ENCODE data around the gene ADAM8.

The ADAM8 gene

DNA sequence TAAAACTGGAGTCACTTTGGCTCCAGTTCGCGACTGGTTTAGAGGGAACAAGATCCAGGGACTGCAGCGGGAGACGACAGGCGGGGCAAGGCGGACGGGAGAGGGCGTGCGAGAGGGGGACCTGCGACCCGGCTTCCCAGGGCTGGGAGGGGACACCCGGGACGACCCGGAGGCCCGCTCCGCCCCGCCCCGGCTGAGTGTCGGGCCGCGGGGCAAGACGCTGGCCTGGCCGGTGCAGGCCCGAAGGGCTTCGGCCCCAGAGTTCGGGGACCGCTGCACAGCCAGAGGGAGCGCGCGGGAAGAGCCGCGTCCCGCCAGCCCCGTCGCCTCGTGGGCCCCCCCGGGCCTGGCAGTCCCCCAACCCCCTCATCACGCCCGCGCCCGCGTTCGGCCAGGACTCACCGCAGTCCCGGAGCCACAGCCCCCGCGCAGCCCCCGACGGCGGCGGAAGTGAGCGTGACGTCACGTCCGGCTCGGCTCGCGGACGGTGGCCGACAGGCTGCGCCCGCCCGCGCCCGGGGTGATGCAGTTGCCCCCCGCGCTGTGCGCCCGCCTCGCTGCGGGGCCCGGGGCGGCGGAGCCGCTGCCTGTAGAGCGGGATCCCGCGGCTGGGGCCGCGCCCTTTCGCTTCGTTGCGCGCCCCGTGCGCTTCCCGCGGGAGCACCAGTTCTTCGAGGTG, 31.9 kb upstream of the ADAM8 start, which contains the start of the genes TUBGCP2 and ZNF511:
TSS of gene TUBGCP2 (minus strand) at position 452 of the 679 bp plus-strand sequence. CDS start 5,931 bp downstream, outside the sequence.
TSS of gene ZNF511 (plus strand) at position 494 of the 679 bp plus-strand sequence. CDS start at position 524, 30 bp downstream.
- H3K36me3 ChIP-seq (ENCODE audit: control insufficient read depth, insufficient read depth, low read length): peaks cover 36% of the 10 kb centered on the region
- H3K4me3 ChIP-seq (ENCODE audit: extremely low read depth, insufficient read depth, low read length, poor library complexity, severe bottlenecking): peak within 1 kb of the TSS; percentile 87
- no peaks in the 10 kb centered on the region for H3K9me3 ChIP-seq (ENCODE audit: control insufficient read depth, low read length)
- peak within 1 kb of the TSS; percentile 96 for H3K27ac ChIP-seq (ENCODE audit: low read depth, low read length, severe bottlenecking)
- WGBS, 2 experiments (ENCODE audit: insufficient coverage in 2 of 2): 0% methylated on average over 71 to 81 of the region's 89 CpGs
- H3K4me1 ChIP-seq (ENCODE audit: control insufficient read depth, insufficient read depth, low read length, poor library complexity, severe bottlenecking): peaks cover 2% of the 10 kb centered on the region

DNA sequence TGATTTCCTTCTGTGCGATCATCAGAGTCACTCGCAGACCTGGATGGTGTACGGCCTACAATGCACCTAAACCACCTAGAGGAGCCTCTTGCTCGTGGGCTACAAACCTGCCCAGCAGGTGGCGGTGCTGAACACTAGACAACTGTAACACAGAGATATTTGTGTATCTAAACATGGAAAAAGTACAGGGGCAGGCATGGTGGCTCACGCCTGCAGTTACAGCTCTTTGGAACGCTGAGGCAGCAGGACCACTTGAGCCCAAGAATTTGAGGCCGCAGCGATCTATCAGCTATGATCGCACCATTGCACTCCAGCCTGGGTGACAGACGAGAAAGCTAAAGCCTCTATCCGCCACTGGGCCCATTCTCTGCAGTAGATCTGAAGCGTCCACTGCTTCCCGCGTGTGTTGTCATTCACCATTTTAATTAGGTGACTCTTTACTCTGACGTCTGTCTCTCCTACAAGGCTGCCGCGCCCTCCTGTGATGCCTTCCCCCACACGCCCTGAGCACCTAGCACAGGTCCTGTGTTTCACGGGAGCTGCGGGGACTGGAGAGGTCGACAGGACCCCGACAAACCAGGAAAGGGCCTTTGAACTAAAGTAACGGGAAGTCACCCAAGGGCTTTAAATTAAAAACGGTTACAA, 31.2 kb upstream of the ADAM8 start:
- WGBS, 2 experiments (ENCODE audit: insufficient coverage in 2 of 2): 6 to 10% methylated on average over 20 to 22 of the region's 25 CpGs
- Histone ChIP-seq H3K4me1 (ENCODE audit: control insufficient read depth, insufficient read depth, low read length, poor library complexity, severe bottlenecking) (peaks cover 2% of the 10 kb centered on the region), H3K4me3 (ENCODE audit: extremely low read depth, insufficient read depth, low read length, poor library complexity, severe bottlenecking) (peak overlapping the region; percentile 87), H3K27ac (ENCODE audit: low read depth, low read length, severe bottlenecking) (peak overlapping the region; percentile 96), H3K9me3 (ENCODE audit: control insufficient read depth, low read length) (no peaks in the 10 kb centered on the region), H3K36me3 (ENCODE audit: control insufficient read depth, insufficient read depth, low read length) (peaks cover 34% of the 10 kb centered on the region)

DNA sequence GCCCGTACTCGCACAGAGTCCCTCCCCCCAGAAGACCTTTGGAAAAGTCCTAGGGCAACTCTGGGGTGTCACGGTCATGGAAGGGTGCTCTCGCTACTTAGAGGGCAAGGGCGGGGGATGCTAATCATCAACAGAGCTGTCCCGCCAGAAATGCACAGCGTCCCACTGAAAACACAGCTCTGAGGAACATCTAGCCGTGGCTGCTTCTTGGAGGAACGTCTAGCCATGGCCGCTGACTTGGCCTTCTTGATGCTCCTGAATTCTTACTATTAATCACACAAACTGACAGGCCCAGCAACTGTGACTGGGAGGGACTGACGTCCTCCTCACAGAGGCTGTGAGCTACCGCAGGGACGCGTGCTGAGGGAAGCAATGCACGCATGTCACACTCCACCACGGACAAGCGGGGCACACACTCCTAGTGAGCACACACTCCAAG, 30.3 kb upstream of the ADAM8 start:
- no peak overlapping the region for H3K4me3 ChIP-seq (ENCODE audit: extremely low read depth, insufficient read depth, low read length, poor library complexity, severe bottlenecking)
- peaks cover 37% of the 10 kb centered on the region for H3K36me3 ChIP-seq (ENCODE audit: control insufficient read depth, insufficient read depth, low read length)
- no peaks in the 10 kb centered on the region for H3K9me3 ChIP-seq (ENCODE audit: control insufficient read depth, low read length)
- peaks cover 2% of the 10 kb centered on the region for H3K4me1 ChIP-seq (ENCODE audit: control insufficient read depth, insufficient read depth, low read length, poor library complexity, severe bottlenecking)
- 95 to 98% methylated on average over 16 to 17 of the region's 17 CpGs for WGBS, 2 experiments (ENCODE audit: insufficient coverage in 2 of 2)
- no peak overlapping the region for H3K27ac ChIP-seq (ENCODE audit: low read depth, low read length, severe bottlenecking)

DNA sequence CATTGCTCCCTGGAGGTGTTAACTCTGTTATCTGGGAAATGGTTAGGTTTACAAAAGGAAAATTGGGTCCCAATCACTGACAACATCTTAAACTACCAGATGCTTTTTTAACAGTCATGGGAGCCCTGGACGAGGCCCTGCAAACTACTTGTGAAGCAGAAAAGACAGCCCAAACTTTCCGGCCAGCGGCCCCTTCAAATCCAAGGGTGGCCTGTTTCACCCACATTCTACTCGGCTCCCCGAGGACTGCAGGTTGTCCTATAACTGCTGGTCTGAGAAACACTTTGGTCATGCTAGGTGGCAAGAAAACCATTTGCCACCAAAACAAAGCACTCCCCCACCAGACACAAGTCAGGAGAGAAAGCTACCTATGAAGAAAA, 29.4 kb upstream of the ADAM8 start:
- Histone ChIP-seq H3K27ac (ENCODE audit: low read depth, low read length, severe bottlenecking) (no peak overlapping the region), H3K4me1 (ENCODE audit: control insufficient read depth, insufficient read depth, low read length, poor library complexity, severe bottlenecking) (peaks cover 2% of the 10 kb centered on the region), H3K36me3 (ENCODE audit: control insufficient read depth, insufficient read depth, low read length) (peaks cover 44% of the 10 kb centered on the region), H3K4me3 (ENCODE audit: extremely low read depth, insufficient read depth, low read length, poor library complexity, severe bottlenecking) (no peak overlapping the region), H3K9me3 (ENCODE audit: control insufficient read depth, low read length) (no peaks in the 10 kb centered on the region)
- WGBS, 2 experiments (ENCODE audit: insufficient coverage in 2 of 2): 90 to 95% methylated on average over 3 to 5 of the region's 5 CpGs

DNA sequence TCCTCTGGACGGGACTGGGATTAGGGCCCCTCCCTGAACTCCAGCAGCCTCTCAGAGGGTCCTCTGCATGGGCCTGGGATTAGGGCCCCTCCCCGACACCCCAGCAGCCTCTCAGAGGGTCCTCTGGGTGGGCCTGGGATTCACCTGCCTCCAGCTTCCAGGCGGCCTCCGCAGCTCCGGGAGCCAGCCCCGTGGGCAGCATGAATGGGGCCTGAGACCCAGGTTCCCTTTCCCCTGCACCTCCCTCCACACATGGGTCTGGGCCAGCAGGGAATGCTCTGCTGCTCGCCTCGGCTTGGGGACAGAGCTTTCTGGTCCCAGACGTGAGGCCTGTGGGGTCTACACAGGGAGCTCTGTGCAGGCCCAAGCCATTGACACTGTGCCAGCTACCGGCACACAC, 26.5 kb upstream of the ADAM8 start:
- 84 to 90% methylated on average over 9 of the region's 10 CpGs for WGBS, 2 experiments (ENCODE audit: insufficient coverage in 2 of 2)
- no peaks in the 10 kb centered on the region for H3K9me3 ChIP-seq (ENCODE audit: control insufficient read depth, low read length)
- H3K4me1 ChIP-seq (ENCODE audit: control insufficient read depth, insufficient read depth, low read length, poor library complexity, severe bottlenecking): peaks cover 2% of the 10 kb centered on the region
- peaks cover 55% of the 10 kb centered on the region for H3K36me3 ChIP-seq (ENCODE audit: control insufficient read depth, insufficient read depth, low read length)
- no peak overlapping the region for H3K4me3 ChIP-seq (ENCODE audit: extremely low read depth, insufficient read depth, low read length, poor library complexity, severe bottlenecking)
- H3K27ac ChIP-seq (ENCODE audit: low read depth, low read length, severe bottlenecking): no peak overlapping the region

DNA sequence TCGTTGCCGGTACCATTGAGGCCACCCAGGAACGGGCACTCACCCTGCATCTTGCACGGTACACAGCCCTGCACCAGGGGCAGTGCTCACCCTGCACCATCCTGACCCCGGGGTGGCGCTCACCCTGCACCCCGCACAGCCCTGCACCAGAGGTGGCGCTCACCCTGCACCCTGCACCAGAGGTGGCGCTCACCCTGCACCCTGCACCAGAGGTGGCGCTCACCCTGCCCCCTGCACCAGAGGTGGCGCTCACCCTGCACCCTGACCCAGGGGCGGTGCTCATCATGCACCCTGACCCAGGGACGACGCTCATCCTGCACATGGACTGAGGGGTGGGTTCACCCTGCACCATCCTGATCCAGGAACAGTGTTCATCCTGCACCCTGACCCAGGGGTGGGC, 25.6 kb upstream of the ADAM8 start:
- H3K4me3 ChIP-seq (ENCODE audit: extremely low read depth, insufficient read depth, low read length, poor library complexity, severe bottlenecking): no peak overlapping the region
- WGBS, 2 experiments (ENCODE audit: insufficient coverage in 2 of 2): 95 to 96% methylated on average over 7 to 10 of the region's 14 CpGs
- H3K27ac ChIP-seq (ENCODE audit: low read depth, low read length, severe bottlenecking): no peak overlapping the region
- peaks cover 65% of the 10 kb centered on the region for H3K36me3 ChIP-seq (ENCODE audit: control insufficient read depth, insufficient read depth, low read length)
- peaks cover 2% of the 10 kb centered on the region for H3K4me1 ChIP-seq (ENCODE audit: control insufficient read depth, insufficient read depth, low read length, poor library complexity, severe bottlenecking)
- H3K9me3 ChIP-seq (ENCODE audit: control insufficient read depth, low read length): no peaks in the 10 kb centered on the region

DNA sequence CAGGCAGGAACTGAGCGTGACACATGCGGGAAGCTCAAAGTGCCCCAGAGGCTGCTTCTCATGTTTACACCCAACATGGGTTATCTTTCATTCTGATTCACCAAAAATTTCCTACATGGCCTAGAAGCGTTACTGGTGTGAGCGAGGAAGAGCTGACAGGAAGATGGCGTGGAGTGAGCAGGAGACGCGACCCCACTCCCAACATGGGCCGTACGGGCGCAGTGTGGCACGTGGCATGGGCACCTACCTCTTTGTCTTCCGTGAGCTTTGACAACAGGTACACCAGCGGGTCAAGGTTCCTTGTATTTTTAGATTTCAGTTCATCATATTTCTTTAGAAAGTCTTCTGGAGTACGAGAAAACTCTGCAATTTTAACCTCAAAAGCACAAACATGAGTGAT, 23.1 kb upstream of the ADAM8 start:
- WGBS, 2 experiments (ENCODE audit: insufficient coverage in 2 of 2): 95 to 98% methylated on average over 9 to 13 of the region's 14 CpGs
- Histone ChIP-seq H3K9me3 (ENCODE audit: control insufficient read depth, low read length) (no peaks in the 10 kb centered on the region), H3K4me3 (ENCODE audit: extremely low read depth, insufficient read depth, low read length, poor library complexity, severe bottlenecking) (no peak overlapping the region), H3K4me1 (ENCODE audit: control insufficient read depth, insufficient read depth, low read length, poor library complexity, severe bottlenecking) (no peaks in the 10 kb centered on the region), H3K27ac (ENCODE audit: low read depth, low read length, severe bottlenecking) (no peak overlapping the region), H3K36me3 (ENCODE audit: control insufficient read depth, insufficient read depth, low read length) (peaks cover 81% of the 10 kb centered on the region)

DNA sequence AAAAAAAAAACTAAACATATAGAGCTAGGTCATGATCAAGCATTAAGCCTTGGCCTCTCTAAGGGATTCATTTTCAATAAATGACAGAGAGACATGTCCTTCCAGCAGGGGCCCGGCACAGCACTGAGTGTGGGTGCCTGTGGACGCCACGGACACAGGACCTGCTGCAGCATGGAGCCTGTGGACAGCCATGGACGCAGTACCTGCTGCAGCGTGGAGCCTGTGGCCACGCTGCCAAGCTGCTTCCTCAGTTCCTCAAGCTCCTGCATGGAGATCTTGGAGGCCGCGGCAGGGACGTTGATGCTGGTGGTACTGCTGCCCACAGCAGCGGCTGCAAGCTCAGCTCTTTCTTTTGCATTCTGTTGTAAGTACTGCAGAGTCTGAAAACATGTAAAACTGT, 22.6 kb upstream of the ADAM8 start:
- peaks cover 81% of the 10 kb centered on the region for H3K36me3 ChIP-seq (ENCODE audit: control insufficient read depth, insufficient read depth, low read length)
- H3K4me1 ChIP-seq (ENCODE audit: control insufficient read depth, insufficient read depth, low read length, poor library complexity, severe bottlenecking): peaks cover 2% of the 10 kb centered on the region
- H3K27ac ChIP-seq (ENCODE audit: low read depth, low read length, severe bottlenecking): no peak overlapping the region
- no peak overlapping the region for H3K4me3 ChIP-seq (ENCODE audit: extremely low read depth, insufficient read depth, low read length, poor library complexity, severe bottlenecking)
- 94 to 100% methylated on average over 10 of the region's 10 CpGs for WGBS, 2 experiments (ENCODE audit: insufficient coverage in 2 of 2)
- no peaks in the 10 kb centered on the region for H3K9me3 ChIP-seq (ENCODE audit: control insufficient read depth, low read length)

DNA sequence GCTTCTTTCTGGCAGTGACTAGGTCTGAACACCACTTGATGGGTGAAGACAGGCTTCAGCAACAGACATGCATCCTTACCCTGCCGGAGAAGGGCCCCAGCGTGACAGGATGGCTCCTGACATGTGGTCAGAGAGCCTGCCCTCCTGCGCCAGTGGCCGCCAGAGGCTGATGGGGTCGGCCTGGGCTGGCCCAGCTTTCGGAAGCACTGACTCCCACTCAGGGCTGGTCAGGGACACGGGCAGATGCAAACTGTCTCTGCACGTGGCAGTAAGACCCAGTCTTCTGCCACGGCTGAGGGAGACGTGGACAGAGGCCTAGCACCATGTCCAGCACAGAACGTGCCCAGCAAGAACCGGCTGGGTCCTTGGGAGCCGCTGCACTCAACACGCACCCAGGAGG, 21.8 kb upstream of the ADAM8 start:
- H3K4me1 ChIP-seq (ENCODE audit: control insufficient read depth, insufficient read depth, low read length, poor library complexity, severe bottlenecking): peaks cover 9% of the 10 kb centered on the region
- peaks cover 84% of the 10 kb centered on the region for H3K36me3 ChIP-seq (ENCODE audit: control insufficient read depth, insufficient read depth, low read length)
- WGBS, 2 experiments (ENCODE audit: insufficient coverage in 2 of 2): 95 to 98% methylated on average over 13 to 14 of the region's 14 CpGs
- H3K4me3 ChIP-seq (ENCODE audit: extremely low read depth, insufficient read depth, low read length, poor library complexity, severe bottlenecking): no peak overlapping the region
- H3K9me3 ChIP-seq (ENCODE audit: control insufficient read depth, low read length): no peaks in the 10 kb centered on the region
- H3K27ac ChIP-seq (ENCODE audit: low read depth, low read length, severe bottlenecking): no peak overlapping the region

DNA sequence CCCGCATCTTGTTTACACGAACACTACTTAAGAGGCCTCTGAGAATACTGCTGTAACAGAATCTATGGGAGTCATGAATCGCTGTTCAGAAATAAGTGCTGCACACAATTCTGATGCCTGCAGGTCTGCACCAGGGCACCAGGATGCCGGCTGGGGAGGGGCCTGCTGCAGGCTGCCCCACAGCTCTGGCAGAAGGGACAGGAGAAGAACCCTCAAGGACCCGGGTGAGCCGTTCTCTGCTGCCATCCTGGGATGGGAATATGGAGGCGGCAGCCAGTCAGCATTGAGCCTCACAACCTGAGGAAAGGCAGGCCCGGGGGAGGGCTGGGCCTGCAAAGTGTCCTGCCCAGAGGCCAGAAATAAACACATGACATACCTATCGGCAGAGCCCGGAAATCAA, 20.8 kb upstream of the ADAM8 start:
- peaks cover 87% of the 10 kb centered on the region for H3K36me3 ChIP-seq (ENCODE audit: control insufficient read depth, insufficient read depth, low read length)
- no peak overlapping the region for H3K27ac ChIP-seq (ENCODE audit: low read depth, low read length, severe bottlenecking)

More for the DNA sequence above, 20.8 kb upstream of the ADAM8 start:
- H3K9me3 ChIP-seq (ENCODE audit: control insufficient read depth, low read length): no peaks in the 10 kb centered on the region
- 96 to 97% methylated on average over 9 to 10 of the region's 10 CpGs for WGBS, 2 experiments (ENCODE audit: insufficient coverage in 2 of 2)
- peaks cover 18% of the 10 kb centered on the region for H3K4me1 ChIP-seq (ENCODE audit: control insufficient read depth, insufficient read depth, low read length, poor library complexity, severe bottlenecking)
- no peak overlapping the region for H3K4me3 ChIP-seq (ENCODE audit: extremely low read depth, insufficient read depth, low read length, poor library complexity, severe bottlenecking)
